ENCODE results near the gene ATP11B. TPM values are rescaled to one million over a fixed set of nuclear protein-coding genes. Genes with fewer than 3 reads are reported as not detected.

Gene ATP11B
- total and polyA plus RNA-seq, 2 experiments from 2014 or later: 19.8 to 60.5 TPM

DNA sequence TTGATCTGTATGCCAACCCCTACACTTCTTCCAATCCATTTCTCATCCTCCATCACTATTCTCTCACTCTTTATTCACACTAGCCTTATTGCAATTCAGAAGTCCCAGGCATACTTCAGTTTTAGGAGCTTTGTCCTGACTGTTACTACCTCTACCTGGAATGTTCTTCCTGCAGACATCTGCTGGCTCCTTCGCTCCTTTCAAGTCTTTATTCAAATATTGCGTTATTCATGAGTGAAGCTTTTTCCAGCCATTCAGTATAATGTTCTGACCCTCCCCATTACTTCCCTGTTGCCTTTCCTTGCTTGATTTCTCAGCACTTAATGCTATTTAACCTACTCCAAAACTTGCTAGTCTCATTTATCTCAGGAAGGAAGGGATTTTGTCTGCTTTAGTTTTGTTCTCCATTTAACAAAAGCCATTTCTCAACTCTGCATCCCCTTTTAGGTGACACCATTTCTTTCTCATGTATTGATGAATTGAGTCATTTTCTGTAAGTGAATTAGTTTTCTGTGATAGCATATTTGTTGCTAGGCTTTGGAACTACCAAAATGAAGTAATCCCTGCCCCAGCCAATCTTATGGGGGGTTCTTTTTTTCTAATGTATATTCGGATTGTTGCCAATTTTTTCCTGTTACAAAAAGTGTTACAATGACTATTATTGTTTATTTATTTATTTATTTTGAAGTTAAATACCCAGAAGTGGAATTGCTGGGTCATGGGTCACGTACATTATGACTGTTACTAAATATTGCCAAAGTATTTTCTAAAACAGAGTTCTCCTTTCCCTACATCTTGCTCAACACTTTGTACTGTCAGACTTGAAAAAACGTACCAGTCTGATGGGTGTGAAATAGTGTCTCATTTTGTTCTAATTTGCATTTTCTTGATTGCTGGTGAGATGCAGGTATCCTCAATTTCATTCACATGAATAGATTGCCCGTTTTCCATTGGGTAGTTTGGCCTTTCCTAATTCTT, 9.4 kb downstream of the ATP11B start:
- H2AFZ ChIP-seq: no peak overlapping the region

GRCh38 chr3:182803596-182803995, 10.3 kb downstream of the ATP11B start:
- 88% methylated on average over 4 of the region's 4 CpGs for WGBS (ENCODE audit: low lambda C conversion rate, missing lambda C conversion rate)
- DNase-seq (ENCODE audit: low spot score): no peak
- no peaks in the 10 kb centered on the region for H3K9me2 ChIP-seq (replicated peaks; ENCODE audit: insufficient read depth)
- no peaks in the 10 kb centered on the region for H3K4me1 ChIP-seq (ENCODE audit: insufficient read depth)
- no peaks in the 10 kb centered on the region for H3K27me3 ChIP-seq
- TF ChIP-seq, protein P1, sequence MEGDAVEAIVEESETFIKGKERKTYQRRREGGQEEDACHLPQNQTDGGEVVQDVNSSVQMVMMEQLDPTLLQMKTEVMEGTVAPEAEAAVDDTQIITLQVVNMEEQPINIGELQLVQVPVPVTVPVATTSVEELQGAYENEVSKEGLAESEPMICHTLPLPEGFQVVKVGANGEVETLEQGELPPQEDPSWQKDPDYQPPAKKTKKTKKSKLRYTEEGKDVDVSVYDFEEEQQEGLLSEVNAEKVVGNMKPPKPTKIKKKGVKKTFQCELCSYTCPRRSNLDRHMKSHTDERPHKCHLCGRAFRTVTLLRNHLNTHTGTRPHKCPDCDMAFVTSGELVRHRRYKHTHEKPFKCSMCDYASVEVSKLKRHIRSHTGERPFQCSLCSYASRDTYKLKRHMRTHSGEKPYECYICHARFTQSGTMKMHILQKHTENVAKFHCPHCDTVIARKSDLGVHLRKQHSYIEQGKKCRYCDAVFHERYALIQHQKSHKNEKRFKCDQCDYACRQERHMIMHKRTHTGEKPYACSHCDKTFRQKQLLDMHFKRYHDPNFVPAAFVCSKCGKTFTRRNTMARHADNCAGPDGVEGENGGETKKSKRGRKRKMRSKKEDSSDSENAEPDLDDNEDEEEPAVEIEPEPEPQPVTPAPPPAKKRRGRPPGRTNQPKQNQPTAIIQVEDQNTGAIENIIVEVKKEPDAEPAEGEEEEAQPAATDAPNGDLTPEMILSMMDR (IDR thresholded peaks at IDR 0.05; ENCODE audit: poor library complexity): no peak
- TF ChIP-seq EZH2 (IDR thresholded peaks at IDR 0.05; ENCODE audit: borderline replicate concordance) (no peak), EZH2phosphoT487 (IDR thresholded peaks at IDR 0.05; ENCODE audit: low read depth, severe bottlenecking, unreplicated experiment) (no peak)
- H4K20me1 ChIP-seq (ENCODE audit: insufficient read depth, poor library complexity, severe bottlenecking): peaks cover 70% of the 10 kb centered on the region
- H3K9me3 ChIP-seq (ENCODE audit: low read depth): no peaks in the 10 kb centered on the region
- no peak overlapping the region for H3K4me3 ChIP-seq
- H2AFZ ChIP-seq: no peak overlapping the region
- H3K79me2 ChIP-seq: peaks cover 99% of the 10 kb centered on the region
- H3K36me3 ChIP-seq (replicated peaks; ENCODE audit: insufficient read depth, low read depth): no peaks in the 10 kb centered on the region
- no peak overlapping the region for H3K4me2 ChIP-seq
- H3K27ac ChIP-seq: no peak overlapping the region

More for the DNA sequence above, 9.4 kb downstream of the ATP11B start:
- Histone ChIP-seq H3K27me3 (no peaks in the 10 kb centered on the region), H3K27ac (no peak overlapping the region), H3K9me2 (replicated peaks; ENCODE audit: insufficient read depth) (no peaks in the 10 kb centered on the region), H3K79me2 (peaks cover 100% of the 10 kb centered on the region), H3K36me3 (replicated peaks; ENCODE audit: insufficient read depth, low read depth) (no peaks in the 10 kb centered on the region), H3K9me3 (ENCODE audit: low read depth) (no peaks in the 10 kb centered on the region), H3K4me2 (peak overlapping the region; percentile 9), H4K20me1 (ENCODE audit: insufficient read depth, poor library complexity, severe bottlenecking) (peaks cover 63% of the 10 kb centered on the region), H3K4me1 (ENCODE audit: insufficient read depth) (no peaks in the 10 kb centered on the region), H3K4me3 (no peak overlapping the region)
- whole genome bisulfite sequencing (ENCODE audit: low lambda C conversion rate, missing lambda C conversion rate): 73% methylated on average over 6 of the region's 6 CpGs
- no peak for DNase-seq (ENCODE audit: low spot score)
- TF ChIP-seq EZH2 (IDR thresholded peaks at IDR 0.05; ENCODE audit: borderline replicate concordance): no peak
- TF ChIP-seq EZH2phosphoT487 (IDR thresholded peaks at IDR 0.05; ENCODE audit: low read depth, severe bottlenecking, unreplicated experiment): no peak
- TF ChIP-seq, protein P1 (IDR thresholded peaks at IDR 0.05; ENCODE audit: poor library complexity): no peak

DNA sequence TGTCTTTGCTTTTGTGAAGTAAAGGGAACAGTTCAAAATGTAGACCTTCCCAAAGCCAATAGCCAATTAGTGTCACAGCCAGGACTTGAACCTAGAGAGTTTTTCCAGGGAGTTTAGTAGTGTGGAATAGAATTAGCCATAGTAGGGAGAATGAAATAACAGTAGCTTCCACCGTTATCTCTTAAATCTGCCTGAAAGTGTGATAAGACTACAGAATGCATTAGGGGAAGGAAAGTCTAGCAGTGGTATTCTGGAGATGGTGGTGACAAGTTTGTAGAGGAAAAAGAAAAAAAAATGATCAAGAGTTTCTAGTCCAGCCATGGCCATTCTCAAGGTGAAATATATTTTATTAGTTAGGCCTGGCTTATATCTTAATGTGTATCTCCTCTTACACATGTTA, 13.8 kb downstream of the ATP11B start:
- 44% methylated on average over 1 of the region's 1 CpG for WGBS (ENCODE audit: low lambda C conversion rate, missing lambda C conversion rate)
- Histone ChIP-seq H3K27ac (no peak overlapping the region), H3K36me3 (replicated peaks; ENCODE audit: insufficient read depth, low read depth) (no peaks in the 10 kb centered on the region), H4K20me1 (ENCODE audit: insufficient read depth, poor library complexity, severe bottlenecking) (peaks cover 73% of the 10 kb centered on the region), H3K79me2 (peaks cover 98% of the 10 kb centered on the region), H2AFZ (no peak overlapping the region), H3K9me3 (ENCODE audit: low read depth) (no peaks in the 10 kb centered on the region), H3K4me2 (no peak overlapping the region), H3K27me3 (no peaks in the 10 kb centered on the region), H3K4me1 (ENCODE audit: insufficient read depth) (no peaks in the 10 kb centered on the region), H3K4me3 (no peak overlapping the region), H3K9me2 (replicated peaks; ENCODE audit: insufficient read depth) (no peaks in the 10 kb centered on the region)
- DNase-seq (ENCODE audit: low spot score): no peak
- TF ChIP-seq EZH2 (IDR thresholded peaks at IDR 0.05; ENCODE audit: borderline replicate concordance): no peak
- TF ChIP-seq, protein P1 (IDR thresholded peaks at IDR 0.05; ENCODE audit: poor library complexity): no peak
- TF ChIP-seq EZH2phosphoT487 (IDR thresholded peaks at IDR 0.05; ENCODE audit: low read depth, severe bottlenecking, unreplicated experiment): no peak

Measured in hepatocyte (in vitro differentiated cells).